ENCODE measurements around the gene OLIG3. TPM values are rescaled to one million over a fixed set of nuclear protein-coding genes. Genes with fewer than 3 reads are reported as not detected.

Gene OLIG3
- total and polyA plus RNA-seq, 2 donors, result 0.05 to 0.09 TPM

- DNase-seq (ENCODE audit: low read depth in 6 of 9, low spot score in 9 of 9), result no peak
- Histone ChIP-seq H3K4me3 (ENCODE audit: low read length in 2 of 2) (no peak overlapping the region), H3K27me3 (ENCODE audit: control insufficient read depth in 2 of 2, insufficient read depth in 1 of 2, low read length in 1 of 2) (no peaks in the 10 kb centered on the region), H3K27ac (ENCODE audit: low read depth in 1 of 2, low read length in 1 of 2) (no peak overlapping the region), H3K4me1 (ENCODE audit: control insufficient read depth in 2 of 2, insufficient read depth in 2 of 2, low read length in 2 of 2) (no peaks in the 10 kb centered on the region), H3K36me3 (ENCODE audit: control insufficient read depth in 2 of 2, insufficient read depth in 2 of 2, low read length in 1 of 2) (no peaks in the 10 kb centered on the region), H3K9me3 (ENCODE audit: control insufficient read depth in 2 of 2, insufficient read depth in 1 of 2, low read length in 1 of 2) (no peaks in the 10 kb centered on the region)
- 97% methylated on average over 1 of the region's 1 CpG for WGBS
These were observed 50.3 kb downstream of the OLIG3 start for GRCh38 chr6:137443901-137444300.
